Measurements from ENCODE around the gene EGFLAM.

DNA sequence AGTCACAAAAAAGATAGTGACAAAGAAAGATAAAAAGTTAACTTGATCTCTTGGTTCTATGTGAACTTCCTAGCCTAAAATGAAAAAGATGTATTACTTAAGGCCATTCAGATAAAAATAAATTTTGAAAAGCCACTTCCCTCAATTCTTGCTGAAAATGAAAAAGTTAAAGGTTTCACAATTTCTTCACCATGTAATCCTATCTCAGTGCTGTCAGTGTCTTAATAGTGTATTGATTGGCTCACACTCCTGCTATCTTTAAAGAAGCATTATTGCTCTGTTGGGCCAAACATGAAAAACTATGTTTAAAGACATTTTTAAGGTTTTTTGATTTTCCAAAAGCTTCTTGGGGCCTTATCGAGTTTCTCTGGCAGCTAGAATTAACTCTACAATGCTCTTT lies 18.1 kb upstream of the EGFLAM start:
- TF ChIP-seq, protein P1, sequence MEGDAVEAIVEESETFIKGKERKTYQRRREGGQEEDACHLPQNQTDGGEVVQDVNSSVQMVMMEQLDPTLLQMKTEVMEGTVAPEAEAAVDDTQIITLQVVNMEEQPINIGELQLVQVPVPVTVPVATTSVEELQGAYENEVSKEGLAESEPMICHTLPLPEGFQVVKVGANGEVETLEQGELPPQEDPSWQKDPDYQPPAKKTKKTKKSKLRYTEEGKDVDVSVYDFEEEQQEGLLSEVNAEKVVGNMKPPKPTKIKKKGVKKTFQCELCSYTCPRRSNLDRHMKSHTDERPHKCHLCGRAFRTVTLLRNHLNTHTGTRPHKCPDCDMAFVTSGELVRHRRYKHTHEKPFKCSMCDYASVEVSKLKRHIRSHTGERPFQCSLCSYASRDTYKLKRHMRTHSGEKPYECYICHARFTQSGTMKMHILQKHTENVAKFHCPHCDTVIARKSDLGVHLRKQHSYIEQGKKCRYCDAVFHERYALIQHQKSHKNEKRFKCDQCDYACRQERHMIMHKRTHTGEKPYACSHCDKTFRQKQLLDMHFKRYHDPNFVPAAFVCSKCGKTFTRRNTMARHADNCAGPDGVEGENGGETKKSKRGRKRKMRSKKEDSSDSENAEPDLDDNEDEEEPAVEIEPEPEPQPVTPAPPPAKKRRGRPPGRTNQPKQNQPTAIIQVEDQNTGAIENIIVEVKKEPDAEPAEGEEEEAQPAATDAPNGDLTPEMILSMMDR (IDR thresholded peaks at IDR 0.05): no peak
- TF ChIP-seq EP300 (IDR thresholded peaks at IDR 0.05) (no peak), POLR2AphosphoS5 (IDR thresholded peaks at IDR 0.05) (no peak), POLR2A (IDR thresholded peaks at IDR 0.05; ENCODE audit: low read depth) (no peak)

All from esophagus muscularis mucosa (tissue), 4 donors.